SK-N-MC (cell line): ENCODE data around the gene TSPAN3.

ENCODE experiments used
- EZH2 ChIP-seq: fragments of 200-600 bp; sonication (generic); IDR thresholded peaks from one replicate; pipeline ENCODE4 v1.6.1; 2017; ENCODE audit warnings: antibody characterized with exemption
- POLR2AphosphoS5 ChIP-seq: IDR thresholded peaks from 2 replicates; pipeline ENCODE4 v1.6.1; 2012; ENCODE audit warnings: mild to moderate bottlenecking, low read depth, low read length, borderline replicate concordance

- TF ChIP-seq EZH2 = no peak
- no peak for TF ChIP-seq POLR2AphosphoS5
These were observed 78.9 kb downstream of the TSPAN3 start for GRCh38 chr15:76991741-76992645.
